ENCODE data around the gene TCEAL9.
"Not testable (repeated sequence)": the region's sequence is repeated elsewhere in the genome, so short reads cannot be mapped to it uniquely, and the experiment has no call there.

Gene TCEAL9

GRCh38 chrX:103373581-103373980 is 17.3 kb downstream of the TCEAL9 start:
- DNase-seq (ENCODE audit: low spot score): no peak

GRCh38 chrX:103376118-103376978 is 20.0 kb downstream of the TCEAL9 start, which contains the start of gene BEX3:
BEX3 (plus strand) TSS chrX:103376538; CDS start chrX:103377522, 984 bp downstream.
- peak; percentile 53 for DNase-seq (ENCODE audit: low spot score)

DNA sequence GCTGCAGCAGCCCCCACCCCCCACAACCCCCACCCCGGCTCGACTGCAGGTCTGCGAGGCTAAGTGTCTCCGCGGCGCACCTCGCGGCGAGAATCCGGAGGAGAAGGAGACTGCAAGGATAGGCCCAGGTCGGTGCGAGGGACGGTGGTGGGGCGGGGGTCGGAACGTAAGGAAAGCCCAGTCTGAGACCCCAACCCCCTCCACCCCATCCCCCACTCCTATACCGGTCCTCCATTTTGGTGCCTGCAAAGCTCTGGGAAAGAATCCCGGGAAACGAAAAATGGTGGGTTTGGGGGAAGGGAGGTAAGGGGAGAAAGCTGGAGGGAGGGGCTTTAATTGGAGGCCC is 20.6 kb downstream of the TCEAL9 start:
- peak; percentile 17 for DNase-seq (ENCODE audit: low spot score)

DNA sequence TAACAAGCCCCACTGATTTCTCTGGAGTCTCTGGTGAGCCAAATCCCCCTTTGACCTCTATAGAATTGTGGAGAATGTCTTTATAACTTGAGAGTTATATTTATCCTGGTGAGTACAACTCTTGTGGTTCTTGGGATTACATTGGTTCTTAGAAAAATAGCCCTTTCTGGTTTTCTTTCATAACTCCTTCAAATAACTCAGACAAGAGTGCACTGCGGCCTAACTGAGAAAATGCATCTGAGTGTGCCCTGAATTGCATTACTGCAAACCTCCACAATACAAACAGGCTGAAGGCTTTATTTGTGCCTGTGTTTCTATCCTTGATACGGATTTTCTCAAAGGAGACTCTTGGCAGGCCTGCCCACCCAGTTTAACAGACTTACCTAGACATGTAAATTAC is 22.7 kb downstream of the TCEAL9 start:
- DNase-seq (ENCODE audit: low spot score): no peak

- DNase-seq (ENCODE audit: low spot score): no peak
Observed at GRCh38 chrX:103382877-103383276, 26.6 kb downstream of the TCEAL9 start.

GRCh38 chrX:103384672-103385071 is 28.4 kb downstream of the TCEAL9 start:
- DNase-seq (ENCODE audit: low spot score): no peak

- not testable (repeated sequence) for DNase-seq (ENCODE audit: low spot score)
Observed at GRCh38 chrX:103385283-103385830, 29.1 kb downstream of the TCEAL9 start.

GRCh38 chrX:103386332-103386731 is 30.0 kb downstream of the TCEAL9 start:
- no peak for DNase-seq (ENCODE audit: low spot score)

DNA sequence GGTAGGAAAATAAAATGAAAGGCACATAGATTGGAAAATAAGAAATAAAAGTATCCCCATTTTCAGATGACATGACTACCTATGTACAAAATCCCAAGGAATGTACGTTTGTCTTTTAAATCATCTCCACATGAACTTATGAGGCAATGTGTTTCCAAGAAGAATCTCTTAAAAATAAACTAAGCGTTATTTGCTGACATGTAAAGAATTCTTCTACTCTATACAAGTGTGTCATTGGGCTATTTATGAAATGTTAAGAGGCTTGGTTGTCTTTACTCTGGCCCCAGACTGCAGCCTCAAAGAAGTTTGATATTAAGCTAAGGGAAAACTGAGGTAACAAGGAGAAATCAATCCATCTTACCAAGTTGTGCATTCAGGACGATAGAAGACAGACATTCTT is 37.2 kb downstream of the TCEAL9 start:
- no peak for DNase-seq (ENCODE audit: low spot score)

DNA sequence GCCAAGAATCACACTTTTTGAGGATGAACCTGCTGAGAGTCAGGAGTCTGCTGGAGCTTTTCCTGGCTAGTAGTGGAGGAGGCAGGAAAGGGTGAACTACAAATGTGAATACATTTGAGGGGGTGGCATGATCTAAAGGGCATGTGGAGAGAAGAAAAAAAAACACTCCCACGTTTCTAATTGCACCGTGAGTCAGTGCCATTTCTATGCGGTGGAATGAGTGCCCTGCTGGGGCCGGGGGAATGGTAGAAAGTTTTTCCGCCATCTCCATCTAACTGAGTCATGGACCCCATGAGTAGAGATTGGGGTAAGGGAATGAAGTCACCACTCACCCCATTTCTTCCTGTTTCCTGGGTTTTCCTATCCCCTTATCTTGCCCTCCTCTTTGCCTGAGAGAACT is 39.9 kb downstream of the TCEAL9 start:
- DNase-seq (ENCODE audit: low spot score): peak; percentile 29

DNA sequence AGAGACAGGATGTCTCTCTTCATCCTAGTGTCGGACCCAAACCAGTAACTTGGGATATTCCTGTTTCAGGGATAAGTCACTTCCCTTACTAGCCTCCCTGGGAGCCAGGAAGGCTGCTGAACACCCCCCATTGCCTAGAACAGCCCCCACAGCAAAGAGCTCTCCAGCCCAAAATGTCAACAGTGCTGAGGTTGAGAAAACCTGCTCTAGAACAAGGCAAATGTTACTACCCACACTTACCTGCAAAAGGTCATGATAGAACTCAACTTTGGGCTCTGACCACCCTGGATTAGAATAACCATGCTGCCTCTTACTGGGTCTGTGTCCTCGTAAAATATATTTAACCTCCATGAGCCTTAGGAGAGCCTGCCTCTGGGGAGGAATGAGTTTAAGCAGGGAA is 40.4 kb downstream of the TCEAL9 start:
- no peak for DNase-seq (ENCODE audit: low spot score)

DNA sequence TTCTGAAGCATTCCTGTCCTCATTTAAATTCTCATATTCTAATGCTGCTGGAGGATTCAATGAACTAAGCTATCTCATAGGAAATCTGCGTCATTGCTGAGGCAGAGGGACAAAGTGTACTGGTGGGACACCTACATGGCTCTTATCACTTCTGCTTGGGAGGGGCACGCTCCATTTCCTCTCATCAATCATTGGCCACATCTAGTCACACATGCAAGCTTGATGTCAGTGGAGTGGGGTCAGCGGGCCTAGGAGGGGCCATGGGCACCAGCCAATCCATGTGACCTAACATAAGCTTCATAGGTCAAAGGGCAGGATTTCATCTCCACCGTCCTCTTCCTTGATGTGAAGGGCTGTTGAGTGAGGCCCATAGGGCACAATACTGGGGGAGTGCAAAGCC is 41.4 kb downstream of the TCEAL9 start:
- no peak for DNase-seq (ENCODE audit: low spot score)

DNA sequence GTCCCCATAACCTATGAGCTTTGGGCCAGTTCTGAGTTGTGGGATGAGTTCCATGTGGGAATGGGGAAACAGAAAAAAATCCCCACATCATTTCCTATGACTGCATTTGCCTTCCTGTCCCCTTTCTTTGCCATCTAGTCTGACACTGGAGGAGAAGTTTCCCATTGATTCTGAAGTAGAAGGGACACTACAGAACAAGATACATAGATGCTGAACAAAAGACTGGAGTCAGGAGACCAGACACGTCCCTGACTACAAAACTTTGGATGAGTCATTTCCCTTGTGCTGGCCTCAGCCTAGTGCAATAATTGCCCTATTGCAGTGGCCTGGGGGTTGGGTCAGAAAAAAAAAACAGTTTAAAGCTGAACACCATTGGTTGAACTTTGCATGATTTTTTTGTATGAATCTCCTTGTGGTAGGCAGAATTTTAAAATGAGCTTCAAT is 42.1 kb downstream of the TCEAL9 start:
- no peak for DNase-seq (ENCODE audit: low spot score)

GRCh38 chrX:103399744-103400143 is 43.4 kb downstream of the TCEAL9 start:
- DNase-seq (ENCODE audit: low spot score): no peak

GRCh38 chrX:103400931-103401330 is 44.6 kb downstream of the TCEAL9 start:
- no peak for DNase-seq (ENCODE audit: low spot score)

- no peak for DNase-seq (ENCODE audit: low spot score)
Observed at GRCh38 chrX:103404231-103405008, 48.1 kb downstream of the TCEAL9 start.

GRCh38 chrX:103405009-103405333 is 48.7 kb downstream of the TCEAL9 start:
- DNase-seq (ENCODE audit: low spot score): no peak

GRCh38 chrX:103406256-103406655 is 50.0 kb downstream of the TCEAL9 start:
- no peak for DNase-seq (ENCODE audit: low spot score)

DNA sequence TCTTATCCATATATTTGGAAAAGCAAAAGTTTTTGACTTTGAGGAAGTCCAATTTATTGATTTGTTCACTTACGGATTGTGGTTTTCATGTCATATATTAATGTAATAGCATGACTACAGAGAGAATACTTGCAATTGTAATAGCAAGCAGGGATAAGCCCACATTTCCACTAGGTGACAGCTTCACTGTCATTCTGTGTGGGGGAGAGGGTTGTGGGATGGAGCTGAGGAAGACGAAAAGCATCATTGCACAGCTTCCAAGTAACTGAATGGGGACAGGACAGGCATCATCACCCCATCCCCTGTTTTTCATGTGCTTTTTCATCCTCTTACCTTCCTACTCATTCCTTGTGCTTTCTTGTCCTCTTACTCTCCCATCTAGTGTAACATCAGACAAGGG is 51.5 kb downstream of the TCEAL9 start:
- DNase-seq (ENCODE audit: low spot score): peak; percentile 43

All from putamen (tissue), 1 donor.